H1 (cell line): ENCODE results near the gene CD276. TPM values are rescaled to one million over a fixed set of nuclear protein-coding genes. Genes with fewer than 3 reads are reported as not detected.

Source experiments
- BACH1 ChIP-seq: IDR thresholded peaks from 2 replicates; pipeline ENCODE4 v1.6.1; 2012; ENCODE audit warnings: low read length, improper control_type of control experiment
- EGR1 ChIP-seq: IDR thresholded peaks from 2 replicates; pipeline ENCODE4 v1.6.1; 2011; ENCODE audit warnings: low read depth, low read length, borderline replicate concordance
- EZH2 ChIP-seq: fragments of 200-600 bp; sonication (generic); IDR thresholded peaks from 2 replicates; pipeline ENCODE4 v1.7.1; 2012; ENCODE audit warnings: low read depth, mild to moderate bottlenecking, moderate library complexity, low read length, inconsistent platforms; ENCODE audit not compliant: severe bottlenecking
- HDAC2 ChIP-seq, 2 experiments: fragments of 300-600 bp in 1 of 2; sonication (generic) in 1 of 2; IDR thresholded peaks; 2 replicates each; pipeline ENCODE4 v1.6.1; 2011 to 2012; ENCODE audit warnings: low read depth in 2 of 2, low read length in 2 of 2, mild to moderate bottlenecking in 2 of 2, moderate library complexity in 2 of 2, borderline replicate concordance in 1 of 2, inconsistent platforms in 1 of 2
- KDM1A ChIP-seq: fragments of 200-600, 300-600 bp; sonication (generic); IDR thresholded peaks from 2 replicates; pipeline ENCODE4 v1.7.1; 2016; ENCODE audit warnings: mild to moderate bottlenecking, low read length, borderline replicate concordance
- KDM4A ChIP-seq: IDR thresholded peaks from one replicate; pipeline ENCODE4 v1.7.1; 2012; ENCODE audit warnings: low read depth, mild to moderate bottlenecking, moderate library complexity, low read length, inconsistent platforms; ENCODE audit not compliant: severe bottlenecking
- POU5F1 ChIP-seq: IDR thresholded peaks from 2 replicates; pipeline ENCODE4 v1.6.1; 2011; ENCODE audit warnings: low read depth, mild to moderate bottlenecking, low read length, moderate library complexity
- RXRA ChIP-seq: IDR thresholded peaks from 2 replicates; pipeline ENCODE4 v1.6.1; 2011; ENCODE audit warnings: low read depth, mild to moderate bottlenecking, low read length, moderate library complexity; ENCODE audit not compliant: insufficient read depth
- SAP30 ChIP-seq: fragments of 300-600 bp; sonication (generic); IDR thresholded peaks from 2 replicates; pipeline ENCODE4 v1.7.1; 2012; ENCODE audit warnings: low read length, moderate library complexity, mild to moderate bottlenecking, inconsistent platforms; ENCODE audit not compliant: insufficient read depth, insufficient replicate concordance
- polyA plus RNA-seq, 7 experiments: library from polyadenylated mRNA; depleted of rRNA in 3 of 7; stranded (reverse) in 5 of 7; unstranded in 2 of 7; fragments of >200 nt in 5 of 7; fragments of 200-250 nt in 2 of 7; gene quantifications; 1 replicate in 5 of 7; 2 replicates in 1 of 7; 4 replicates in 1 of 7; pipeline versions ENCODE4 v1.2.1 to v1.2.3, GENCODE V29; 2011 to 2013; ENCODE audit warnings: missing spikeins in 2 of 7, mixed read lengths in 2 of 7
- total RNA-seq: library from RNA; stranded (reverse); fragmentation: NEBNext Ultra II Directional; extraction: Animal tissue kit (Norgen Biotek cat#: 25700); gene quantifications from 2 replicates; pipeline ENCODE4 v1.2.1, GENCODE V29; 2021

The CD276 gene
- total and polyA plus RNA-seq, 2 of the 8 experiments (the other 6 are each of a cell fraction or from before 2014, with no cell fraction given), result 156 to 158 TPM

GRCh38 chr15:73683257-73683776 lies 866 bp upstream of the CD276 start (continued):
- TF ChIP-seq RXRA (no peak), HDAC2 (IDR thresholded peaks at IDR 0.05; ENCODE audit: borderline replicate concordance in 1 of 2, low read depth in 2 of 2, low read length in 2 of 2) (peak in 1 of 2 experiments; percentile 69; a peak in 1 of 4 replicates), SAP30 (no peak), EZH2 (no peak), POU5F1 (no peak), KDM4A (no peak), KDM1A (peak; percentile 98), BACH1 (no peak), EGR1 (no peak)
